ENCODE measurements around the gene CDS2.

Gene CDS2

GRCh38 chr20:5198651-5198924, 71.8 kb downstream of the CDS2 start:
- Histone ChIP-seq H3K27ac (ENCODE audit: extremely low read depth, low read depth, low read length) (no peak overlapping the region), H3K9me3 (ENCODE audit: control insufficient read depth, insufficient read depth, low read depth, low read length) (no peaks in the 10 kb centered on the region), H3K4me1 (ENCODE audit: control insufficient read depth, insufficient read depth, low read length) (no peaks in the 10 kb centered on the region), H3K4me3 (ENCODE audit: low read depth, low read length) (no peak overlapping the region), H3K36me3 (ENCODE audit: control insufficient read depth in 2 of 2, insufficient read depth in 1 of 2, low read length in 2 of 2) (peaks cover 0 to 34% of the 10 kb centered on the region in 2 experiments; a peak in 1 of 3 replicates)
- TF ChIP-seq REST (tag by site-specific recombination; IDR thresholded peaks at IDR 0.05), result no peak
- no peak for TF ChIP-seq ZNF19 (tag by site-specific recombination; IDR thresholded peaks at IDR 0.05; ENCODE audit: low read depth)
- TF ChIP-seq TSHZ1 (tag by site-specific recombination; IDR thresholded peaks at IDR 0.05; ENCODE audit: borderline replicate concordance), result no peak
- no peak for TF ChIP-seq ZNF426 (tag by site-specific recombination; IDR thresholded peaks at IDR 0.05)
- no peak for TF ChIP-seq HOXD13 (CRISPR knock-in tag; IDR thresholded peaks at IDR 0.05; ENCODE audit: borderline replicate concordance)
- ChIA-PET POLR2A (interaction anchor here (0.5 to 0.9 kb wide), 2 partner anchors 72 to 110 kb away, joined by 3 read pairs; partner anchors contain the start of gene CDS2), CTCF (interaction anchor here (0.7 to 0.8 kb wide), 2 partner anchors 97 to 213 kb away, joined by 3 read pairs; no protein-coding TSS in a partner anchor)

- POLR2A ChIA-PET, result no interaction called here
- Histone ChIP-seq H3K4me3 (ENCODE audit: low read depth, low read length) (no peak overlapping the region), H3K4me1 (ENCODE audit: control insufficient read depth, insufficient read depth, low read length) (no peaks in the 10 kb centered on the region), H3K27ac (ENCODE audit: extremely low read depth, low read depth, low read length) (no peak overlapping the region), H3K36me3 (ENCODE audit: control insufficient read depth in 2 of 2, insufficient read depth in 1 of 2, low read length in 2 of 2) (peaks cover 4 to 5% of the 10 kb centered on the region in 2 experiments; a peak in 1 of 3 replicates), H3K9me3 (ENCODE audit: control insufficient read depth, insufficient read depth, low read depth, low read length) (no peaks in the 10 kb centered on the region)
- TF ChIP-seq ZNF398 (tag by site-specific recombination; IDR thresholded peaks at IDR 0.05) (no peak), FEZF1 (tag by site-specific recombination; IDR thresholded peaks at IDR 0.05) (no peak), SP7 (tag by site-specific recombination; IDR thresholded peaks at IDR 0.05) (no peak), ZBTB20 (tag by site-specific recombination; IDR thresholded peaks at IDR 0.05) (no peak), ZNF266 (tag by site-specific recombination; IDR thresholded peaks at IDR 0.05; ENCODE audit: low read depth) (no peak), INSM2 (tag by site-specific recombination; IDR thresholded peaks at IDR 0.05) (no peak), ZNF560 (tag by site-specific recombination; IDR thresholded peaks at IDR 0.05; ENCODE audit: borderline replicate concordance) (no peak)
- CTCF ChIA-PET, result interaction anchor here (0.6 to 14.2 kb wide), 6 partner anchors 8 to 245 kb away, joined by 3 to 272 read pairs (median 14); no protein-coding TSS in a partner anchor
Measured at GRCh38 chr20:5203380-5203779, 76.6 kb downstream of the CDS2 start.

Measured in HEK293 (cell line).